HG02885 (cell line): ENCODE measurements around the gene NSUN6.

ENCODE experiments used
- ATAC-seq: cut with Tn5 transposase; IDR thresholded peaks from one replicate; pipeline ENCODE4 v1.9.1; 2021; ENCODE audit warnings: mild to moderate bottlenecking; ENCODE audit not compliant: unreplicated experiment, poor library complexity

Gene NSUN6

GRCh38 chr10:18516851-18517250 lies 134.5 kb downstream of the NSUN6 start:
- ATAC-seq: no peak

- no peak for ATAC-seq
These were observed 136.8 kb downstream of the NSUN6 start for GRCh38 chr10:18514537-18514936.

- ATAC-seq: no peak
These were observed 142.8 kb downstream of the NSUN6 start for GRCh38 chr10:18508587-18508986.

GRCh38 chr10:18505456-18506118 lies 145.8 kb downstream of the NSUN6 start:
- no peak for ATAC-seq

- no peak for ATAC-seq
These were observed 147.2 kb downstream of the NSUN6 start for GRCh38 chr10:18504161-18504560.

GRCh38 chr10:18501629-18502028 lies 149.8 kb downstream of the NSUN6 start:
- no peak for ATAC-seq

- peak; percentile 92 for ATAC-seq
These were observed 150.2 kb downstream of the NSUN6 start for GRCh38 chr10:18501198-18501597.

GRCh38 chr10:18500576-18500975 lies 150.8 kb downstream of the NSUN6 start:
- no peak for ATAC-seq

GRCh38 chr10:18498998-18499397 lies 152.4 kb downstream of the NSUN6 start:
- no peak for ATAC-seq

GRCh38 chr10:18497806-18498369 lies 153.5 kb downstream of the NSUN6 start:
- no peak for ATAC-seq
